ENCODE measurements around the gene NUP93.

Gene NUP93

GRCh38 chr16:56894331-56894917 lies 164.5 kb downstream of the NUP93 start:
- no peak for DNase-seq (ENCODE audit: low spot score)

GRCh38 chr16:56895813-56896212 lies 165.9 kb downstream of the NUP93 start:
- no peak for DNase-seq (ENCODE audit: low spot score)

- no peak for DNase-seq (ENCODE audit: low spot score)
Measured at GRCh38 chr16:56896244-56896643, 166.3 kb downstream of the NUP93 start.

- DNase-seq (ENCODE audit: low spot score): no peak
Measured at GRCh38 chr16:56897026-56897799, 167.3 kb downstream of the NUP93 start.

- no peak for DNase-seq (ENCODE audit: low spot score)
Measured at GRCh38 chr16:56898847-56899246, 168.9 kb downstream of the NUP93 start.

Data from hematopoietic multipotent progenitor cell treated with erythropoietin and hydrocortisone succinate and interleukin-3 and kit ligand, for 15 days (in vitro differentiated cells).